NCI-H460 (cell line): ENCODE measurements around the gene ZNF581. TPM values are rescaled to one million over a fixed set of nuclear protein-coding genes. Genes with fewer than 3 reads are reported as not detected.
A peak's percentile ranks its signal among the peaks of the same experiment; 100 is the strongest.

ENCODE experiments used
- DNase-seq: peaks from one replicate; pipeline ENCODE4 v3.0.0-alpha.2; 2016; ENCODE audit warnings: low read depth; ENCODE audit errors: extremely low read depth
- total RNA-seq: library from RNA; depleted of rRNA; stranded (reverse); fragments of >200 nt; shearing (Covaris generic); gene quantifications from 2 replicates; pipeline ENCODE4 v1.2.3, GENCODE V29; 2014

The ZNF581 gene
- total RNA-seq, 1 experiment from 2014 or later = 13.6 TPM

- DNase-seq = no peak
These were observed 4.5 kb downstream of the ZNF581 start, which contains the start of gene CCDC106 for GRCh38 chr19:55647732-55648584. Gene CCDC106 (plus strand): TSS chr19:55648212. CDS start chr19:55649047, 835 bp downstream.

- no peak for DNase-seq
These were observed 5.3 kb downstream of the ZNF581 start for GRCh38 chr19:55648585-55649267.

- no peak for DNase-seq
These were observed 6.0 kb downstream of the ZNF581 start for GRCh38 chr19:55649268-55650125.

- DNase-seq = no peak
These were observed 6.7 kb downstream of the ZNF581 start for GRCh38 chr19:55650126-55650557.

- no peak for DNase-seq
These were observed 7.3 kb downstream of the ZNF581 start for GRCh38 chr19:55650602-55651230.

- no peak for DNase-seq
These were observed 7.8 kb downstream of the ZNF581 start for GRCh38 chr19:55651236-55651635.

GRCh38 chr19:55652311-55653128 lies 9.1 kb downstream of the ZNF581 start:
- no peak for DNase-seq

- DNase-seq = peak; percentile 96
These were observed 10.3 kb downstream of the ZNF581 start for GRCh38 chr19:55653651-55654322.

GRCh38 chr19:55654323-55654867 lies 10.9 kb downstream of the ZNF581 start:
- DNase-seq = peak; percentile 98

- DNase-seq = peak; percentile 82
These were observed 11.6 kb downstream of the ZNF581 start, which contains the start of gene U2AF2 for GRCh38 chr19:55654868-55655647. Gene U2AF2 (plus strand): TSS chr19:55655035. CDS start chr19:55655105, 70 bp downstream.

GRCh38 chr19:55655648-55656040 lies 12.2 kb downstream of the ZNF581 start:
- no peak for DNase-seq

- DNase-seq = no peak
These were observed 13.1 kb downstream of the ZNF581 start for GRCh38 chr19:55656552-55656951.

GRCh38 chr19:55656988-55657747 lies 13.7 kb downstream of the ZNF581 start:
- no peak for DNase-seq

- no peak for DNase-seq
These were observed 15.5 kb downstream of the ZNF581 start for GRCh38 chr19:55658846-55659459.

- DNase-seq = no peak
These were observed 16.4 kb downstream of the ZNF581 start for GRCh38 chr19:55659822-55660221.

GRCh38 chr19:55660404-55660803 lies 17.0 kb downstream of the ZNF581 start:
- DNase-seq = no peak

GRCh38 chr19:55660991-55661390 lies 17.5 kb downstream of the ZNF581 start:
- no peak for DNase-seq
